Activated naive CD4-positive, alpha-beta T cell treated with anti-CD3 and anti-CD28 coated beads, Interleukin-2, amount 50 U/mL, for 16 hours (primary cell): ENCODE results near the gene DVL2.
A peak's percentile ranks its signal among the peaks of the same experiment; 100 is the strongest.

Experiments used
- DNase-seq: peaks from one replicate; pipeline ENCODE4 v3.0.0-alpha.2; 2020

Gene DVL2

DNA sequence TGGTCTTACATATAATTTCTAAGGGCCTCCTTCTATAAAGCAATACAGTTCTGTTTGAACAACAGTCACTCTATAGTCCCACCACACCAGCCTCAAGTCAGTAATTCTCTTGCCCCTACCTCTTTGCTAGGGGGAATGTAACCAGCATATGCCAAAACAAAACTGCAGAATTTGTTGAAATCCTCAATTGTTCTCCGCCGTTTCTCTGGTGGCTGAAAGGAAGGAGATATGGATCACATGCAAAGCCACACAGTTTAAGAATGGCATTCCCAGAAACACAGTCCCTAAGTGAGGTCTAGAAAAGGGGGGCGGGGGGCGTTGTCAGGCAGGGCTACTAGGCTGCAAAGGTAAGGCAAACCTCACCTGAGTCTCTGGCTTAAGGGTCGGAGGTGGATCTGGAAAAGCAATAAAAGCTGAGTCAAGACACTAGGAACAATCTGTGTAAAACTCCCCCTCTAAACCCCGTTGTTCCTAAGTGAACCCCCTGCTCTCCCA, 3.0 kb upstream of the DVL2 start:
- no peak for DNase-seq

DNA sequence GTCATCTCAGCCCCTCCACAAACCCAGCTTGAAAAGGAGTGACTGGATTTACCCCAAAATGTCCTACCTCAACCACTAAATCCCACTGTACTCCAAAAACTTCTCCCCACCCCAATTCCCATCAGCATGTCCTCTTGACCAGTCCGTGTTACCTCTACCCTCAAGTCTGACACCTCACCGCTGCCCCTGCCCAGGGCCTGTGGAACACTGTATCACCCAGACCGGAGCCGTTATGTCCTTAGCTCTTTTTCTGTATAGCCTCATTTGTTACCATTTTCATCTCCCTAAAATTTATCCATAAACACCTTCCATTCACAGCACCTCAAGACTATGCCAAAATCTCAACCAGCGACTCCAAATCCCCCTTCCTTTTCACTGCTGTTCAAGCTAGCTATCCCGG, 2.5 kb upstream of the DVL2 start:
- DNase-seq = no peak

DNA sequence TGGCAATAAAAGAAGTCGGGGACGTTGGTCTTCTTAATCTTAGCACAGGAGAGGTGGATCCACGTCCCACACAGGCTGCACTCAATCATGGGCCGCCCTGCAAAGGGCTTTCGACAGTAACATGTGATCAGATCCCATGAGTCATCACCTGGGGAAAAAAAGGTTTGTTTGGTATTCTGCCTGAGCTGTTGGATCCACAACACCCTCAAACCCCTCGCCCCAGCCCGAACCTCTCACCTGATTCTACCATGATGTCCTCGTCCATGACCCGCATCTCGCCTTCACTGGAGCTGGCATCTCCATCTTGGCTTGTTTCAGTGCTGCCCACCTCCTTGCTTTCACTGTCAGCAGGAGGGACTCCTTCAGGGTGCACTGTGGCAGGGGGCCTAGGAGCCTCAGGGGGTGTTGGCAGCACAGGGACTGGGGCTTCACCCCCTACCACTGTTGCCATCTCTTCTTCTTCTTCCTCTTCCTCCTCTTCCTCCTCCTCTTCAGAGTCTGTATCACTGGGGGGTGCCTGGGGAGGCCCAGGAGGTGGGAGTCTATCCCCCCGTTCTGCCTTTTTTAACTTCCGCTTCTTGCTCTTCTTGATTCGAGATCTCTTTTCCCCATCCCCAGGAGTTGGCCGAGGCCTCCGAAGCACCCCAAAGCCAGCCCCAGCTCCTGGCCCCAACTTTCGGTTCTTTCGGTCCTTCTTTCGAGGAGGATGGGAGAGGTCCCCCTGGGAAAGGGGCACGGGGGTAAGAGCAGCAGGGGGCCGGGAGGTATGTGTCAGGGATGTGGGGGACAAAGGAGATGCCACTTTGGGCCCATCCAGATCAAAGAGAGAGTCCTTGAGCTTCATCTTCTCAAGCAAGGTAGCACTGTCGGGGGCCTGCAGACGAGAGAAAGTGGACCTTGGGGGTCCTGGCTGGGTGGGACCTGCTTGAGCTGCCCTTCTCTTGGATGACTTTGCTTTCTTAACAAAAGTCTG, 1.7 kb upstream of the DVL2 start:
- no peak for DNase-seq

DNA sequence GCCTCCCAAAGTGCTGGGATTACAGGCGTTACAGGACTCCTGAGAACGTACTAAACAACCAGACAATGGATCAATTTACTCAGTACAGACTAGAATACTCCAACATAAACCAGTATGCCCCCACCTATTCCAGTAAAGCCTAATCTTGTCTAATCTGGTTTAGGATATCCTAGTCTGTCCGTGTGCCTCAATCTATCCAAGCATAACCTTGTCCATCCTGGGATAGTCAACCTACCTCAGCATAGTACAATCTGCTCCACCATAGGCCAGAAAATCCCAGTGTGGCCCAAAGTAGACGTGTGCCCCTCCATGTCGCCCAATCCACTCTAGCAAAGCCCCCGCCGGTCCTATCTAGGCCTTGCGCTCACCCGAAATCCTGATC, 625 bp downstream of the DVL2 start:
- no peak for DNase-seq

DNA sequence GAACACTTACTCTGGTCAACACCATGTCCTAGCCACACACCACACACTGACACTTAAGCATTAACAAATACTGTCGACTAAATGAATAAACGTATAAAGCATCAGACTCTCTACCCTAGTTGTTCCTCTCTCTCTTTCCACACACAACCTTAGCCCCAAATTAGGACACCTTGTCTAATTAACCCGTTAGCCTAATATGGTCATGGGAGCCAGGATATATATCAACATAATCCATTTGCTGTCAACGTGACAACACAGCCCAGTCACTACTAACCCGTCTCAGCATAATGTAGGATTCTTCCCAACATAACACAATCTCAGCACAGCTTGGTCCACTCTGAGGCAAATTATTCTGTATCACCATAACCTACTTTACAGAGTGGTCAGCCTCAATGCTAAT, 2.2 kb downstream of the DVL2 start:
- no peak for DNase-seq

DNA sequence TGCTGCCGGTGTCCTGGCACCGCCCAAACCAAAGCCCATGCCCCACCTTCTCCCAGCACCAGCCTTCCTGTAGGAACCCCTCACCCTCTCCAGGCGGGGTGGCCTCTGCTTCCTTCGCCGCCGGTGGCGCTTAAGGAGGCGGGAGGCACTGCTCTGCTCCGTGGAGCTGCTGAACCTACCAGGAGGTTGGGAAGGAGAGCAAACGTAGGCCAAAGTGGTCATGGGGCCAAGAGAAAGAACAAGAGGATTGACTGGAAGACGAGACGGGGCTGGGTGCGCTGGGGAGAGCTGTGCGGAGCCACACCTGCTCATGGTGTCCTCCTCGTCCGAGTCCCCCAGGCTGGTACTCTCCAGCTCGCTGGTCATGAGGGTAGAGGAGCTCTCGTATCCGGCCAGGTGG, 4.8 kb downstream of the DVL2 start:
- no peak for DNase-seq

DNA sequence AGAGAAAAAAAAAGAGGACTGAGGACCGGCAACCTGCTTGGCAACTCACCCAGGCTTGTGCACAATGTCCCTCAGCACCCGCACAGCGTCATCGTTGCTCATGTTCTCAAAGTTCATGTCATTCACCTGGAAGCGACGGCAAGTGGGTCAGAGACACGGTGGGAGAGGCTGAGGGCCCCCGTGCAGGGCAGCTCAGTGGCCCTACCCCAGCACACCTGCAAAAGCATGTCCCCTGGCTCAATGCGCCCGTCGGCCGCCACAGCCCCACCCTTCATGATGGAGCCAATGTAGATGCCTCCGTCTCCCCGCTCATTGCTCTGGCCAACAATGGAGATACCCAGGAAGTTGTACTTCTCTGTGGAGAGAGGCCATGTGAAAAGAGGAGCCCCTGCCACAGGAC, 5.4 kb downstream of the DVL2 start:
- no peak for DNase-seq

DNA sequence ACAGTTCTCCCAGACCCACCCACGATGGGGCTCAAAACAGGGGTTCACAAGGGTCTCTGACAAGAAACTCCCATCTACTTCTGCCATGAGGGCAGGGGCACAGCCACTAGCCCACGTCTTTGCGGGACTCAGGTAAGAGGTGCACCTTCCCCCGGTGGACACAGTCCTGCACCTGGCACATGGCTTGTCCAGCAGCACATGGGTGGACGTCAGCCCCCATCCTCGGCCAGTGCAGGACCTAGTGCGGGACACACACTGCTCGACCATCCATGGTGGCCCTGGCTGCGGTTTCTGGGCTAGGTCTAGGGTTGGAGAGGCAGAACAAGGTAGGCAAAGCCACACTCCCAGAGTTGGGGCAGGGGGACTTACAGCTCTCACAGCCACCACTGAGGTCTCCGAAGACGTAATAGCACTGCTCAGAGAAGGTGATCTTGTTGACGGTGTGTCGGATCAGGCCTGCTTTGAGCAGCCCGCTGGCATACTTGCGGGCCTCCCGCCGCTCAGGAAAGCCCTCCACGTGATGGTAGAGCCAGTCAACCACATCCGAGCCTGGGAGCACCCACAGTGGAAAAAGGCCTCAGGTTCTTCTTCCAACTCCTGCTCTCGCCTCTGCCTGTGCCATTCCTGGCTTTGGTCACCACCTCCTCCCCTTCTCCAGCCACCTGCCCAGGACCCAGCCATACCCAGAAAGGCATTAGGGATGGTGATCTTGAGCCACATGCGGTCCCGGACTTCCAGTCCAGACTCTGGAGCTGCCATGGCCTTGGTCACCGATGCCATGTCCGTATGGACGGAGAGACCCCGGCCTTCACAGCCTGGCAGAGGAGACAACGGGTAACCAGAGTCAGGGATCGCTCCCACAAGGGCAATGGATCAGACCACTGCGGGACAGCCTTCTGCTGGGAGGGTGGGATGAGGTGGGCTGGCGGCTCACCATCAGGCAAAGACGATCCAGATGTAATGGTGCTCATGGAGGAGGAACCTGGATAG, 7.3 kb downstream of the DVL2 start:
- DNase-seq = no peak

DNA sequence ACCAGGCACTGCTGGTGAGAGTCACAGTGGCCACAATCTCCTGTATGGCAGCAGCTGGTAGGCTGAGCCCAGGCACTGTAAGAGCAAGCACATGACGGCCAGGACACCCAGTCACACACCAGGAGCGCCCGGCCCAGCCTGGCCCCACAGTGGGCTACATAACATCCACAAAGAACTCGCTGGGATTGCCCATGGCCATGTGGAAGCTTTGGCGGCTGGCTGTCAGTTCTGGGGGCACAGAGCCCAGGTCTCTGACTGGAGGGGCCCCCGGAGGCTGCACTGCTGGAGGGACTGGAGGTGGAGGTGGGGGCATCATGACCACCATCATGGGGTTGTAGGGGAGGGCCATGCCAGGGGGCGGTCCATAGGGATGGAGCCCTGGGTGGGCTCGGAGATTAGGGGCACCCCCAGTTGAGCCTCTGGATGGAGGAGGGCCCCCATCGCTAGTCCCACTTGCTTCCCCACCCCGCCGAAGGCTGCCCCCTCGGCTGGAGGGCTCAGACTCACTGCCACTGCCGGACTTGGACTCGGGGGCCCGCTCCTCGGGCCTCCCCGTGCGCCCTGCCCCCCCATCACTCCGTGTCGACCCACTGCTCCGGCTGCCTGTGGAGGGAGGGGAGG, 8.5 kb downstream of the DVL2 start:
- no peak for DNase-seq

DNA sequence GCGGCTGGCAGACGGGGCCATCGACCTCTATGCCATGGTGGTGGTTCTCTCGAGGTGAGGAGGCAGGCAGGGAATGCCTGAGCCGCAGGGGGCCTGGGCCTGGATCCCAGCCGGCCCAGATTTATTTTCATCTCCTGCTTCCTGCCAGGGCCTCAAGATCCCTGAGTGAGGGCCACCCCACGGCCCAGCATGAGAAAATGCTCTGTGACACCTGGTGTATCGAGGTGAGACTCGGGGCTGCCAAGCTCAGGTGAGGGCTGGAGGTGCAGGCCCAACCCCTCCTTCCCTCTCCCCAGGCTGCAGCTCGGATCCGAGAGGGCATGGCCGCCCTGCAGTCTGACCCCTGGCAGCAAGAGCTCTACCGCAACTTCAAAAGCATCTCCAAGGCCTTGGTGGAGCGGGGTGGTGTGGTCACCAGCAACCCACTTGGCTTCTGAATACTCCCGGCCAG, 9.6 kb downstream of the DVL2 start:
- no peak for DNase-seq

DNA sequence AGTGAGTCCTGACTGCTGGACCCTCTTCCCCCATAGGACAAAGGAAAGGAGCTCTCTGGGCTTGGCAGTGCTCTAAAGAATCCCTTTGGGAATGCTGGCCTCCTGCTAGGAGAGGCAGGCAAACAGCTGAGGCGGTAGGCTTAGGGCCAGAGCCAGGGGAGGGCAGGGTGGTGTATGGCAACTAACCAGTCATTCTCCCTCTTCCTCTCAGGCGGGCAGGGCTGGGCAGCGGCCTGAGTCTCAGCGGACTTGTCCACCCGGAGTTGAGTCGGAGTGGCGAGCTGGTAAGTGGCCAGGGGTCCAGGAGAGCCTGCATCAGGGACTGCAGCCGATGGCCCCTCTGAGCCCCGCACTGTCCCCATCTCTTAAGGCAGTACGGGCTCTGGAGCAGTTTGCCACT, 10.2 kb downstream of the DVL2 start:
- no peak for DNase-seq

DNA sequence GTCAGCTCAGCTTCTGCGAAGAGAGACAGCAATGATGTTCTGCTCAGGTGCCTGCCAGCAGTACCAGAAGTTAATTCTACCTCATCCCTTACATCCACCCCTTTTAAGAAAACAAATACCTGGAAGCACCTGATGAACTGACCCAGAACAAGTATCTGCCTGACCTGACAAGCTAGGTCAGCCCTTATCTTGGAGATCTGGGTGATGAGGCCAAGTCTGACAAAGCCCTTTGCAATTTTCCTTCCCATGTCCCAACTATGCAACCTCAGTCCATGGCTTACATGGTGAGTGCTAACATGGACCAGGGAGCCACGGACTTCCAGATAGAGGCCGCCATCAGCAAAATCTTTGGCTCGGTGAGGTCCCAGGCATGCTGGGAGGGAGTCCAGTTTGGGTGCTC, 10.9 kb downstream of the DVL2 start:
- no peak for DNase-seq

DNA sequence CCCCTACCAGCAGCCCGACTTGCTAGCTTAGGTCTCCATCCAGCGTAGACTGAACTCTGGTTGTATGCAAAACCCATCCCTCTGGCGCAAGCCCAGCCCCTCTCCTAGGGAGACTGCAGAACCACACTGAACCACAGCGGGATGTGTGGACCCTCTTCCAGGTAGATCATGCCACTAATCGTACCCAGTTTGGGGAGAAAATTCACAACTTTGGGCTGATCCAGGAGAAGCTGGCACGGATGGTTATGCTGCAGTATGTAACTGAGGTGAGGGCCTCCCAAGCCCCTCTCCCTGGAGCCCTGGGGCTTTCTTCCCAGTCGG, 11.4 kb downstream of the DVL2 start:
- DNase-seq = no peak

DNA sequence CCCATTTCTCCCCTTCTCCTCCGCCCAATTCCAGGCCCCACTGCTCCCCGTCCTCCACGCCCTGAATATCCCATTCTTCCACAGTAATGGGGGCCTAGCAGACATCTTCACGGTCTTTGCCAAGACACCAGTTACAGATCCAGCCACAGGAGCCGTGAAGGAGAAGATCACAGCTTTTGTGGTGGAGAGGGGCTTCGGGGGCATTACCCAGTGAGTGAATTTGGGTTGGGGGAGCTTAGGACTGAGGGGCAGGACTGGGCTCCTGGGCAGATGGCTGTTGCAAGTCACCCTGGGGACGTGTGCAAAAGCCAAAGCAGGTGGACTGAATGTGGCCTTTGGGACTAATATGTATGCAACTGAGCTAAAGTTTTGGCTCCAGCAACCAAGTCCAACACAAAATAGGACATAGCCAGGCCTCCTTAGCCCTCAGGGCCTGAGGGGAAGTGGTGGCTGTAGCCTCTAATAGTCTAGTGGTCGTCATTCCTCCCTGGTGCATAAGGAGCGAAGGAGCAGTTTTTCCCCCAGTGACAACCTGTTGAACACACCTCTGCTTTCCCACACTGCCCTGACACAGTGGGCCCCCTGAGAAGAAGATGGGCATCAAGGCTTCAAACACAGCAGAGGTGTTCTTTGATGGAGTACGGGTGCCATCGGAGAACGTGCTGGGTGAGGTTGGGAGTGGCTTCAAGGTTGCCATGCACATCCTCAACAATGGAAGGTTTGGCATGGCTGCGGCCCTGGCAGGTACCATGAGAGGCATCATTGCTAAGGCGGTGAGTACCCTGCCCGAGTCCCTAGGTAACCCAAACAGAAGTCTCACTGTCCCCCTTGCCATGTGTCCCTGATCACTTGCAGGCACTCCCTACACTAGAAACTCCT, 12.0 kb downstream of the DVL2 start:
- DNase-seq = no peak

DNA sequence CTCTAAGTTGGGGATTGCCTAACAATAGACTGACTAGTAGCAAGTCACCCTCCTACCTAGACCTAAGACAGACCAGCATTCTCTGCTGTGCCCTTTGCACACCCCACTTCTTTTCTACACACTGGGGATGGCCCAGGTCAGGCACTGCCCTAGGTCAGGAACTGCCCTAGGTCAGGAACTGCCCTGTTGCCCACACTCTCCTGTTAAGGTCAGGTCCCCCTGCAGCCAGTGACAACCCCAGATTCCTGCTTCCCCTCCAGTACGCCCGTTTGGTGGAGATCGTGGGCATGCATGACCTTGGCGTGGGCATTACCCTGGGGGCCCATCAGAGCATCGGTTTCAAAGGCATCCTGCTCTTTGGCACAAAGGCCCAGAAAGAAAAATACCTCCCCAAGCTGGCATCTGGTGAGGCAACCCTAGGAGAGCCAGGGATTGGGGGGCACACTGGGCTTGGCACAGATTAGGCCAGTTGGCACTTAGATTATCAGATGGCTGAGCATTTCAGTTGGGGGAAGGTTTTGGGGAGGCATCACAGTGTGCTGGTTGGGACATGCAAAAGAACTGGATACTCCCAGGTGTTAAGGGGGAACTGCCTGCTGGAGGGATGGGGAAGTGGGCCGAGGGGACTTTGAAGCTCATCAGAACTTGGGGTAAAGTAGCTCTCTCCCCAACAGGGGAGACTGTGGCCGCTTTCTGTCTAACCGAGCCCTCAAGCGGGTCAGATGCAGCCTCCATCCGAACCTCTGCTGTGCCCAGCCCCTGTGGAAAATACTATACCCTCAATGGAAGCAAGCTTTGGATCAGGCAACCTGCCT, 12.8 kb downstream of the DVL2 start:
- no peak for DNase-seq

DNA sequence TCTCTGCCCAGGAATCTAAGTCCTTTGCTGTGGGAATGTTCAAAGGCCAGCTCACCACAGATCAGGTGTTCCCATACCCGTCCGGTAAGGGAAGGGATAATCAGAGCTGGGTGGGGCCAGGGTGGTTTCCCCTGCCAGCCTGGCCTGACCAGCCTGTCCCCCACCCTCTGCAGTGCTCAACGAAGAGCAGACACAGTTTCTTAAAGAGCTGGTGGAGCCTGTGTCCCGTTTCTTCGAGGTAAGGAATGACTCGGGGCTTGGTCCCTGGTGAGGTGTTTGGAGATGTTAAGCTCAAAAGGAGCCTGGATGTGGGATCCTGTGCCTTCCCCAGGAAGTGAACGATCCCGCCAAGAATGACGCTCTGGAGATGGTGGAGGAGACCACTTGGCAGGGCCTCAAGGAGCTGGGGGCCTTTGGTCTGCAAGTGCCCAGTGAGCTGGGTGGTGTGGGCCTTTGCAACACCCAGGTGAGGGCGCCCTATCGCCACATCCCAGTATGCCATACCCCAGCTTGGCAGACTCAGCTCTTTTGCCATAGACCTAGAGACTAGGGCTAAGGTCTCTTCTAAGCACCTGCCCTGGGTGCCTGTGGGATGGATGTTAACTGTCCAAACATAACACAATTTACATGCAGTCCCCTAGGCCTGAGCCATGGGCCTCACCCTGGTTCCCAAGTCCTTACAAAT, 13.6 kb downstream of the DVL2 start:
- peak; percentile 67 for DNase-seq

DNA sequence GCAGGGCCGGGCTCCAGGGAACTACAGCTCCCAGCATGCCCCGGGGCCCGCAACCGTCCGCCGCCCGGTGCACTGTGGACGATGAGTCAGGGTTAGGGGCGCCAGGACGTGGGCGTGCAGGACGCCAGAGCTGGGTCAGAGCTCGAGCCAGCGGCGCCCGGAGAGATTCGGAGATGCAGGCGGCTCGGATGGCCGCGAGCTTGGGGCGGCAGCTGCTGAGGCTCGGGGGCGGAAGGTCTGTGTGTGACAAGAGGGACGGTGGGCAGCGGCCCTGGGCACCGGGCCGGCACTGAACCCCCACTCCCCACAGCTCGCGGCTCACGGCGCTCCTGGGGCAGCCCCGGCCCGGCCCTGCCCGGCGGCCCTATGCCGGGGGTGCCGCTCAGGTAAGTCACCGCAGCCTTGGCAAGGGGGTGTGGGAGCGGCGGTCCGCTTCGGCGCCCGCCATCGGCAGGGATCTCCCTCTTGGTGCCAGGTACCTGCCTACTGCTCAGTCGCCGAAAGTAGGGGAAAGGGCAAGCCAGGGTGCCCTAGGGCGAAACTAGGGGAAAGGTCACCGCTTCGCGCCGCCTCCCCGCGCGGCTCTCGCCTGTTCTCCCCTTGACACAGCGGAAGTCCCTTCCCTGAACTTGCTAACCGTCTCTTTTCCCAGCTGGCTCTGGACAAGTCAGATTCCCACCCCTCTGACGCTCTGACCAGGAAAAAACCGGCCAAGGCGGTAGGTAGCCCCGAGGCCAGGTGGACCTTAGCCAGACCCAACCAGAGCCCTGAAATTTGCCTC, 14.3 kb downstream of the DVL2 start, which contains the start of the genes ACADVL and DLG4:
Gene ACADVL, plus strand, starts transcription at position 127 of the 781 bp plus-strand sequence. Its CDS starts 47 bp downstream, at position 174.
Gene DLG4, minus strand, starts transcription at position 25 of the 781 bp plus-strand sequence.
- DNase-seq = peak; percentile 76

DNA sequence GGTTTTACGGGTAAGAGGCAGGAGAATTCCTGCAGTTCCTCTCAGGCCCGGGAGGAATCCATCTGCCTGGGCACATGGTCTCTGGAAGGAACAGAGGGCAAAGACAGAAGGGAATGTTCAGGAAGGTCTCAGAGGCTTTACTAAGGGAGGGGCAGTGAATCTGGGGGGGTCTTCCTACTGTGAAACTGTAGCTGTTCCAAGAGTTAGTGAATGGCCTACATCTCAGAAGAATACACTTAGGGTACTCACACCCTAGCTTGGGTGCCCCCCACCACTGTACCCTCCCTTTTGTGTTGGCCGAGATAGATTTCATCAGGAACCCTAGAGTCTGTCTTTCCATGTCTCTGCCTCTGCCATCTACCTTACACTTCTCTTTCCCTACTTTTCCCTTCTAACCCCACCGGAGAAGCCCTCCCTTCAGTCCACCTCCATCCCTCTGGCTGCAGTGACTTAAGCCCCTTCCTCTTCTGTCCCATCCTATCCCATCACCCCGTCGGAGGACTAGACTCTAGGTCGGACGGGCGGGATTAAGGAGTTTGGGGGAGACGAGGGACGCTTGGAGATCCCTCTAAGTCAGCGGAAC, 15.0 kb downstream of the DVL2 start:
- no peak for DNase-seq

DNA sequence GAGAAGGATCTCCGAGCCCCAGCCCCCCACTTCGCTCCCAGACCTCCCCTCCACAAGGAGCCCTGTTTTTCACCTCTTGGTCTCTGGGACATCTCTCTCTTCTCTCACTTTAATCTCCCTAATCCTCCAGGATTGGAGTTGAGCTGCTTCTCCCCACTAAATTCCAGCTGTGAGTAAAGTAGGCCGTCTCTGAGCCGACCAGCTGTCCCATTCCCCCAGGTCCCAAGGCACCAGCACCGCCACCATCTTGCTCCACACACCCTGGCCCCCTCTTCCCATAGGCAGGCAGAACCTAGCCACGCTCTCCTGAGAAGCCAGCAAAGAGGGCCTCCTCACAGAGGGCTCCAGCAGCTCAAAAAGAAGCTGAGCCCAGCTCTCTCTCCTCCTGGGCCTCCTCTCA, 15.6 kb downstream of the DVL2 start:
- DNase-seq = no peak
